Non-pigmented ciliary epithelial cell (primary cell): Measurements from ENCODE around the gene TREX2.

Experiments used
- DNase-seq: peaks from one replicate; pipeline ENCODE4 v3.0.0-alpha.2; 2010; ENCODE audit warnings: low read depth

TREX2 gene

DNA sequence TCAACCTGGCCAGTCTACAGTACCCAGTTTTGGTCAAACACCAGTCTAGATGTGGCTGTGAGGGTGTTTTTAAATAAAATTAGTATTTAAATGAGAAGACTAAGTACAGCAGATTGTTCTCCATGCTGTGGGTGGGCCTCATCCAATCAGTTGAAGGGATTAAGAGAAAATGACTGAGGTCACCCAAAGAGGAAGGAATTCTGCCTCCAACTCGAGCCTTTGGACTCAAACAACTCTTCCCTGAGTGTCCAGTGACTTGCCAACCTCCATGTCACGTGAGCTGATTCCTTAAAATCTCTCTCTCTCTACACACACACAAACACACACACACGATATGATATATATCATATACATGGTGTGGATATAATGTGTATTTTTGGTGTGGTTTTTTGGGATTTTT, 10.0 kb downstream of the TREX2 start:
- no peak for DNase-seq

DNA sequence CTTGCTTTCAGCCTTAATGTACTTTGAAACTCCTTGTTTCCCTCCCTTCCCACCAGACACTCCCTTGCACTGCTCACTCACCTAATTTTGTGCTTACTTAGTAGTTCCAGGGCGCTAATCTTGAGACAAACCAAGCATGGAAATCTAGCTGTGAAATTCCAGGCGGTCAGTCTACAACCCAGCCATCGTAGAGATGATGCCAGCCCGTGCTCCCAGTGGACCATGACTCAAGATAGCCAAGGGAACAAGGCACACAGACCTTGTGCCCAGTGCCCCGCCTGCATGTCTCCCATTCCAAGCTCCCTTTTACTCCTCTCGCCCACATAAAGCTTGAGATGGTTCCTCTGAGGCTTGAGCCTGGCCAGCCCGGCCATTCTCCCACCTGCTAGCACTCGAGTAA, 11.1 kb downstream of the TREX2 start:
- no peak for DNase-seq

DNA sequence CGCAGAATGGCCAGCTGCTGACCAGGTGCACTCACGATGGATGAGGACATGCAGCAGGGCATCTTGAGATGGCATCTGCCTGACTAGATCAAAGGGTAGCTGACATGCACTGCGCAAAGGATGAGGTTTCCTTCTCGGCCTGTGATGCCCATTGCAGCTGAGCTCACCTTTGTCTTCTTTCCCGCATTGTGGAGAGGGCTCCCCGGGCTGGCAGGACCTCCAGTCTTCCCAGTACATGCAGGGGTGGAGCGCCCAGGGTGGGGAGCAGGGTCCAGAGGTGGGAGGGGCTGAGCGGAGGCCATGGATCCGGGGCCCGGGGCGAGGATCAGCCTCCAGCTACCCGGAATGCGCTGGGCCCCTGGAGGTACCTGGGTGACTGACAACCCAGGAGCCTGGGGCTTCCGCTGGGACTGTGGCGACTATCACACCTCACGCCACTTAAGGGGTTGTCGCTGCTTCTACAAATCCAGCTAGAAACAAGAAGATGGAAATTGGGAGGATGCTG, 12.0 kb downstream of the TREX2 start:
- DNase-seq, result no peak

DNA sequence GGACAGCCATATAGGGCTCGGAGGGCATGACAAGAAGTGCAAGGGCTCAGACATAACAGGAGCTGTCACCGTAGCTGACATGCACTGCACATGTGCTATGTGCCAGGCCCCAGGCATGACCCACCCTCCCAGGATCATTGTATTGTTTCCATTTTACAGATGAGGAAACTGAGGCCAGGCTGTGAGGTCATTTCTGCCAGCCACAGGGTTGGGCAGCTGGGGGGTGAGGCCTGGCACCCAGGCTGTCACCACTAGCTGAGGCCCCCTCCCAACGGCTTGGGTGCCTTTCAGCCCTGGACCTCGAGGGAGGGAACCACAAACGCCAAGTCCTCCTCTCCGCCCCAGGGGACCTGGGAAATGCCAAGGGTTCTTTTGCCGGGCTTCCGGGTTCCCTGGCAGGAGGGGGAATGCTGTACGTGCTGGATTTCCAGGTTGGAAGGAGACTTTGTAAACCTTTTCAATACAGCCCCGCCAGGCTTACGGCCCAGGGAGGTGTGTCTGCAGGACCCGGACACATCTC, 12.6 kb downstream of the TREX2 start:
- no peak for DNase-seq

DNA sequence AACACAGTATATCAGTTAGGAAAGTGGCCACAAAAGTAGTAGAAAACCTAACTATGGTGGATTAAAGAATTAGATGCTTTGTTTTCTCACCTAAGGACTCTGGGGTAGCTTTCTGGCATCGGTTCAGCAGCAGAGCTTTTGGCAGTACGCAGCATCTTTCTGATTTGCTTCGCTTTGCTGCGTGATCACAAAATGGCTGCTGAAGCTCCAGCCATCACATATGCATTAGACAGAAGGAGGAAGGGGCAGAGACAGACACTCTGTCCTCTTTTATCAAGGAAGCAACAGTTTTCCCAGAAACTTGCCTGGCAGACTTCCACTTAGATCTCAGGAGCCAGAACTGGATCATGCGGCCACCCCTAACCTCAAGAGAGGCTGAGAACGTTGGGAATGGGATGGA, 15.1 kb downstream of the TREX2 start:
- no peak for DNase-seq

GRCh38 chrX:153426204-153426603, 19.7 kb downstream of the TREX2 start:
- DNase-seq, result no peak

DNA sequence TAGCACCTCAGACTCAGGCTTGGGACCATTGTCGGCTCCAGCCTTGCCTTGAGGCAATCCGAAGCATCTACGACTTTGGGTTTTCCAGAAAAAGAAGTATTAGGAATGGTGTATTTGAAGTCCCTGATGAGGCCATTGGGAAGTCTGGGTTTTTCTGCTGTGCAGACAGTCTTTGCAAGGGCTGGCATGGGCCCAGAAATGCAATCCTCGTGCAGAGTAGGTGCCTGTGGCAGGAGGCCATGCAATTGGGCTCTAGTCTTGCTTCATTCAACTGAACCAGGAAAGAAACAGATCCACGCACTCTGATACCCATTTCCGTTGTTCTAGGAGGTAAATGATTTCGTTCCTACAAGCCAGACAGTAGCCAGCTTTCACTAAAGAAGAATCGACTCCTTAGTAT, 22.2 kb downstream of the TREX2 start:
- no peak for DNase-seq

- DNase-seq, result no peak
Measured at GRCh38 chrX:153421856-153422255, 24.0 kb downstream of the TREX2 start.

DNA sequence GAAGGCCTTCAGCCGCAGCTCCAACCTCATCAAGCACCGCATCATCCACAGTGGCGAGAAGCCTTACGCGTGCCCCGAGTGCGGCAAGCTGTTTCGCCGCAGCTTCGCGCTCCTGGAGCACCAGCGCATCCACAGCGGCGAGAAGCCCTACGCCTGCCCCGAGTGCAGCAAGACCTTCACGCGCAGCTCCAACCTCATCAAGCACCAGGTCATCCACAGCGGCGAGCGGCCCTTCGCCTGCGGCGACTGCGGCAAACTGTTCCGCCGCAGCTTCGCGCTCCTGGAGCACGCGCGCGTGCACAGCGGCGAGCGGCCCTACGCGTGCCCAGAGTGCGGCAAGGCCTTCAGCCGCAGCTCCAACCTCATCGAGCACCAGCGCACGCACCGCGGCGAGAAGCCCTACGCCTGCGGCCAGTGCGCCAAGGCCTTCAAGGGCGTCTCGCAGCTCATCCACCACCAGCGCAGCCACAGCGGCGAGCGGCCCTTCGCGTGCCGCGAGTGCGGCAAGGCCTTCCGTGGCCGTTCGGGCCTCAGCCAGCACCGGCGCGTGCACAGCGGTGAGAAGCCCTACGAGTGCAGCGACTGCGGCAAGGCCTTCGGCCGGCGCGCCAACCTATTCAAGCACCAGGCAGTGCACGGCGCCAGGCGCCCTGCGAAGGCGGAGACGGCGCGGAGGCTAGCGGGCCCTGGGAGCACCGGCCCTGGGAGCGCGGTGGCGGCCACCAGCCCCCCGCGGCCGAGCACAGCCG, 24.8 kb downstream of the TREX2 start:
- no peak for DNase-seq

DNA sequence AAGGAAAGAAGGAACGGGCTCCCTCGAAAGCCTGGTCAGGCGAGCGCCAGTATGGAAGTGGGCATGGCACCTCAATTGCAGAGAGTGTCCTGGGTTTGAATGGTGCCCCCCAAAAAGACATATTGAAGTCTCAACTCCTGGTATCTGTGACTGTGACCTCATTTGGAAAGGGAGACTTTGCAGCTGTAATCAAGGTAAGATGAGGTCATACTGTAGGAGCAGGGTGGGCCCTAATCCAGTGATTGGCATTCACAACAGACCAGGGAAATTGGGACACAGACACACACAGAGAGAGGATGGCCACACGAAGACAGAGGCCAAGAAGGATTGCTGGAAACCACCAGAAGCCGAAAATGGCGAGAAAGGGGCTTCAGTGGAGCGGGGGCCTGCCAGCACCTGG, 28.2 kb downstream of the TREX2 start:
- no peak for DNase-seq

GRCh38 chrX:153416781-153417450, 28.9 kb downstream of the TREX2 start:
- no peak for DNase-seq

DNA sequence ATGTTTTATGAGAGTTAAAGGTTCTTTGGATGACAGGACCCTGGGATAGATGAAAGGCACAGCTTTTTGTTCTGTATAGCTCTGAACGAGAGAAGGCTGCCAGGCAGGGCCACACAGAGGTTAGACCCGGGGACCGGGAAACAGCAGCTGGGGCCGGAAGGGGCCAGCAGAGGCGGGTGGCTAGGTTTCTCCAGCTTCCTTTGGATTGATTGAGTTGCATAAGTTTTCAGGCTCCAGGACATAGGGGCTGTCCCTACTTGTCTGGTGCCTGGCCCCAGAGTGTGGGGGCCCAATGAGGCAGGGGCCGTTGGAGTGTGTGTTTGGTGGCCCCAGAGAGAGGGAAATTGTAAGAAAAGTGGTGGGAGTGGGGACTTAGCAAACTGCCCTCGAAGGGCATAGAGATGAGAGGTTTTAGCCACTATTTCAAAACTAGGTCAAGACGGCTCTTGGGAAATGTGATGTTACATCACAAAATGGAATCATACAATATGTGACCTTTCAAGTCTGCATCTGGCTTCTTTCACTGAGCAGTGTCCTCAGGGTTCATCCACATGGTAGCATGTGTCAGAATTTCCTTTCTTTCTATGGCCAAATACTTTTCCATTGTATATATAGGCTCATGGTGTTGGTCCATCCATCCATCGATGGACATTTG, 30.9 kb downstream of the TREX2 start:
- no peak for DNase-seq

DNA sequence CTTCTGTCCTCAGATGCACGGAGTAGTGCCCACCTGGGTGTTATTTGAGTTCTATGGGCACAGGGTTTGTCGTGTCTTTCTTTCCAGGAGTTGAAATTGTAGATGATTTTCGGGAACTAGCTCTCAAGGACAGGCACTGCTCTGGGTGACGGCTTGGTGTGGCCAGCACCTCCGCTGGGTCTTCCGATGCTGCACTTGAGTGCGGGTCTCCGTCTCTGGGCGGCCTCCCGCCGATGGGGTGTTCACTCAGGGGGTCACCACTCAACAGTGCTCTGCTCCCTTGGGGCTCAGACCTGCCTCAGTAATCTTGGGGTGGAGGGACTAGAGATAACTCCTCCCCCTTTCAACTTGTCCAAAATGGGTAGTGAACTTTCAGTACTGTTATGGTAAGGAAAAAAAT, 32.1 kb downstream of the TREX2 start:
- DNase-seq, result no peak

GRCh38 chrX:153412746-153413720, 32.8 kb downstream of the TREX2 start:
- no peak for DNase-seq

GRCh38 chrX:153411988-153412574, 33.8 kb downstream of the TREX2 start:
- DNase-seq, result no peak

DNA sequence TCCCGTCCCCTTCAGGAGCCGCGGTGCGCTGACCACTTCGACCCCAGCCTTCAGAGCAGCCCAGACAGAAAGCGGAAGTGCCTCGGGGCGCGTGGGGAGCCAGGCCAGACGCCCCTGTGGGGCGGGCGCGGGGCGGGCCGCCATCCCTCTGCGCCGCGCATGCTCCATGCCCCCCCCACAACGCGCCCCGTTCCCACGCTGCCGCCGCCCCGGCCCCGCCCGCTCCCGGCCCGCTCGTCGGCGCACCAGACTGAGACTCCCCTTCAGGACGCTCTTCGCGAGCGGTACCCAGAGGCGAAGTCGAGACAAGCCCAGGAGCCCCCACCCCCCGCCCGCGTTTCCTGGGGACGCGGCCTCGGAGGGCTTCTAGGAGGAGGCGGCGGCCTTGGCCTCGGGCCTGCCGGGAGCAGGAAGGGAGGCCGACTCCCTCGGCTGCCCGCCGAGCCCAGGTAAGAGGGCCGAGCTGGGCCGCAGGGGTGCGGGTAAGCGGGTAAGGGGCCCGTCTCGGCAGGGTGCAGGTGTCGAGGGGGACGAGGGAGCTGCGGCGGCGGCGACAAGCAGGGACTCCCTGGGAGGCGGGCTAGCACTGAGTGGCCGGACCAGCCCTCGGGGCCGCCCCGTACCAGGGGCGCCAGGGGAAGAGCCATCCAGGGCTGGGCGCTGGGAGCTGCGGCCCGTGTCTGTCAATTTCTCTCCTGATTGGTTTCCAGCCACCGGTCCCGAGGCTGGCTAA, 34.4 kb downstream of the TREX2 start, which contains the start of gene ZFP92:
ZFP92 (plus strand) TSS at position 218 of the 733 bp plus-strand sequence. CDS start 6,851 bp downstream, outside the sequence.
- DNase-seq, result no peak

DNA sequence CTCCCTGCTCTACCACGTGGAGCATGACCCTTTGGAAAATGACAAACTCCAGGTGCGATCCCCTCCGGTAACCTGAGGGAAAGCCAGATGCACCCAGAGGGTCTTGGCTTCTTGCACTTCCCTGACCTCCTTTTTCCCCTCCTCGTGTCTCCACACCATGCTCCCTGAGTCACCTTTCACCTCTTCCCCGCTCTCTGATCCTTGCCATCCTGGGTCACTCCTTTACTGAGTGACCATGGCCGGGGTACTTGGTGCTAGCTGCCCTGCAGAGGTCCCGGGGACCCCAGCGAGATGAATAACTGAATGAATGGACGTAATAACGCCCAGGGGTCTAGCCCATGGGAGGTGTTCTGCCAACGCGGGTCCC, 35.0 kb downstream of the TREX2 start:
- no peak for DNase-seq

DNA sequence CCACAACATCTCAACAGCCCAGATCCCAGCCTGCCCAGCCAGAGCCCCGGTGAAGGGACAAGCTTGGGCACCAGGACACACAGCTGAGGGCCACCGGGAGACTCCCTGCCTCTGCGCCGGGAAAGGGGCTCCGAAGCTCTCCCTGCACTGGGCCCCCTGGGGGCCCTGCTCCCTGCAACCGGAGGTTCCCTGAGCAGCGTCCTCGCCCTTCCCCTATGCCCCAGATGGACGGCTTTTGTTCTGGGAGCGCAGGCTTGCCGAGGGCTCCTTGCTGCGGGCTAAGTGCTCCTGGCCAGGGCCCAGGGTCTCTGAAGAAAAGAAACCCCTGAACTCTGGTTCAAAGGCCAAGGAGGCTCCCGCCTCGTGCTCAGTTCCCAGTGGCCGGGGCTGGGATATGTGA, 35.5 kb downstream of the TREX2 start:
- DNase-seq, result no peak

DNA sequence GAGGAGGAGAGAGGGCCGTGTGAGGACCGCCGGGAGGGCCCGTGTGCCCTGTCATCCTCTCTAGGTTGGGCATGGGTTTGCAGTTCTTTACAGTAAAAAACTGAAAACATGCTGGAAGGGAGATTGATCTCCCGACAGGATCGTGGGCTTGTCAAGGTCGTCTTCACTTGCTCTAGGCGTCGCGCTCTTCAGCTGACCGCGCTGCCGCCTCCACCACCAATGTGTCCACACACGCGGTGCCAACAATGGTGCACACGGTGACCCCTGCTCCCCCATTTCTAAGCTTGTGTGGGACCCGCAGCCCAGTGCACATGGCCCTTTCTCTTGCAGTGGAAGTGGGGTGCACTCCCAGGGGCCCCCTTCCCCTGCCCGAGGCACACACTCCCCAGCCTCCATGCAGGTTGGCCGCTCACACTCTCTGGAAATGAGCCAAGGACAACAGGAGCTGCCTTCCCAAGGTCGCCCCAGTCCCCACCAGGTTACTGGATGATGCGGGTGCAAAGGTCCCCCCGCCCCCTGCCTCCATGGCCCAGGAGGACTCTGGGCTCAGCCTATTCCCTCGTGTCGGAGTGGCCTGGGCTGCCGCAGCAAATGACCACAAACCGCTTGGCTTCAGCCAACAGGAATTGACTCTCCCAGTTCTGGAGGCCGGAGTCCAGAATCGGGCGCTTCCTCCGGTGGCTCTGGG, 36.3 kb downstream of the TREX2 start:
- no peak for DNase-seq

- DNase-seq, result no peak
Measured at GRCh38 chrX:153408871-153409351, 36.9 kb downstream of the TREX2 start.
